Renal cortical epithelial cell (primary cell): ENCODE results near the gene LIPN. TPM values are rescaled to one million over a fixed set of nuclear protein-coding genes. Genes with fewer than 3 reads are reported as not detected.
"Not testable (repeated sequence)": the region's sequence is repeated elsewhere in the genome, so short reads cannot be mapped to it uniquely, and the experiment has no call there.

Experiments
- DNase-seq: peaks from one replicate; pipeline ENCODE4 v3.0.0-alpha.2; 2011; ENCODE audit warnings: low read depth
- total RNA-seq: library from RNA; depleted of rRNA; stranded (reverse); fragments of >200 nt; gene quantifications from 2 replicates; pipeline ENCODE4 v1.2.3, GENCODE V29; 2014

LIPN gene
- total RNA-seq: not detected in 2 replicates

GRCh38 chr10:88759366-88760101 is at the start of gene LIPN:
LIPN (plus strand) TSS chr10:88760020; CDS start chr10:88761406, 1,386 bp downstream.
- DNase-seq: no peak

- DNase-seq: no peak
These were observed 44.3 kb upstream of the LIPN start for GRCh38 chr10:88715517-88715916.

GRCh38 chr10:88721392-88721791 is 38.4 kb upstream of the LIPN start:
- DNase-seq: no peak

GRCh38 chr10:88725798-88726197 is 34.0 kb upstream of the LIPN start:
- peak; percentile 54 for DNase-seq

GRCh38 chr10:88728107-88728763 is 31.6 kb upstream of the LIPN start:
- no peak for DNase-seq

- no peak for DNase-seq
These were observed 29.0 kb upstream of the LIPN start for GRCh38 chr10:88730864-88731263.

GRCh38 chr10:88731296-88731695 is 28.5 kb upstream of the LIPN start:
- DNase-seq: peak; percentile 64

GRCh38 chr10:88733215-88733614 is 26.6 kb upstream of the LIPN start:
- DNase-seq: peak; percentile 15

GRCh38 chr10:88735661-88736060 is 24.2 kb upstream of the LIPN start:
- DNase-seq: peak; percentile 19

- not testable (repeated sequence) for DNase-seq
These were observed 17.9 kb upstream of the LIPN start for GRCh38 chr10:88741921-88742320.

GRCh38 chr10:88742448-88742847 is 17.4 kb upstream of the LIPN start:
- no peak for DNase-seq

GRCh38 chr10:88744002-88744401 is 15.8 kb upstream of the LIPN start:
- DNase-seq: peak; percentile 23

- no peak for DNase-seq
These were observed 14.2 kb upstream of the LIPN start for GRCh38 chr10:88745633-88746032.

- peak; percentile 16 for DNase-seq
These were observed 5.5 kb upstream of the LIPN start for GRCh38 chr10:88754287-88754686.

- no peak for DNase-seq
These were observed 4.1 kb upstream of the LIPN start for GRCh38 chr10:88755753-88756152.

- no peak for DNase-seq
These were observed 3.2 kb upstream of the LIPN start for GRCh38 chr10:88756660-88757059.

GRCh38 chr10:88762906-88763305 is 3.1 kb downstream of the LIPN start:
- DNase-seq: no peak

GRCh38 chr10:88763441-88763840 is 3.6 kb downstream of the LIPN start:
- DNase-seq: no peak

GRCh38 chr10:88764110-88764509 is 4.3 kb downstream of the LIPN start:
- no peak for DNase-seq

GRCh38 chr10:88765816-88766215 is 6.0 kb downstream of the LIPN start:
- DNase-seq: no peak

- no peak for DNase-seq
These were observed 9.6 kb downstream of the LIPN start for GRCh38 chr10:88769384-88769783.

- no peak for DNase-seq
These were observed 21.4 kb downstream of the LIPN start for GRCh38 chr10:88781206-88781605.

GRCh38 chr10:88782222-88782621 is 22.4 kb downstream of the LIPN start:
- DNase-seq: no peak
